Fibroblast of skin of abdomen (primary cell): ENCODE measurements around the gene ASB4.

Experiments
- DNase-seq: peaks from one replicate; pipeline ENCODE4 v3.0.0-alpha.2; 2013

Gene ASB4

GRCh38 chr7:95553939-95554338, 68.2 kb downstream of the ASB4 start:
- no peak for DNase-seq

GRCh38 chr7:95556777-95557176, 71.0 kb downstream of the ASB4 start:
- DNase-seq = no peak

- DNase-seq = no peak
These were observed 73.1 kb downstream of the ASB4 start for GRCh38 chr7:95558864-95559263.

- DNase-seq = no peak
These were observed 74.9 kb downstream of the ASB4 start for GRCh38 chr7:95560674-95561073.

GRCh38 chr7:95569720-95570119, 84.0 kb downstream of the ASB4 start:
- DNase-seq = no peak

GRCh38 chr7:95577137-95577536, 91.4 kb downstream of the ASB4 start:
- DNase-seq = no peak

- no peak for DNase-seq
These were observed 92.6 kb downstream of the ASB4 start for GRCh38 chr7:95578299-95578855.

- no peak for DNase-seq
These were observed 93.6 kb downstream of the ASB4 start for GRCh38 chr7:95579318-95579717.

GRCh38 chr7:95581467-95581866, 95.7 kb downstream of the ASB4 start:
- DNase-seq = no peak

GRCh38 chr7:95582578-95583293, 97.0 kb downstream of the ASB4 start:
- DNase-seq = no peak

GRCh38 chr7:95583834-95584621, 98.3 kb downstream of the ASB4 start:
- no peak for DNase-seq

GRCh38 chr7:95584769-95585425, 99.2 kb downstream of the ASB4 start:
- no peak for DNase-seq

GRCh38 chr7:95585426-95585789, 99.7 kb downstream of the ASB4 start:
- DNase-seq = no peak

- DNase-seq = no peak
These were observed 101.2 kb downstream of the ASB4 start for GRCh38 chr7:95586951-95587301.

GRCh38 chr7:95589031-95589430, 103.3 kb downstream of the ASB4 start:
- no peak for DNase-seq

- no peak for DNase-seq
These were observed 104.0 kb downstream of the ASB4 start for GRCh38 chr7:95589766-95590165.
